SHP77 (cell line): ENCODE measurements around the gene LARGE1.
"Not testable (repeated sequence)": the region's sequence is repeated elsewhere in the genome, so short reads cannot be mapped to it uniquely, and the experiment has no call there.

Experiments
- DNase-seq, 2 experiments: peaks; one replicate each; lab custom pipeline; 2025; lab: John Stamatoyannopoulos, UW

The LARGE1 gene

DNA sequence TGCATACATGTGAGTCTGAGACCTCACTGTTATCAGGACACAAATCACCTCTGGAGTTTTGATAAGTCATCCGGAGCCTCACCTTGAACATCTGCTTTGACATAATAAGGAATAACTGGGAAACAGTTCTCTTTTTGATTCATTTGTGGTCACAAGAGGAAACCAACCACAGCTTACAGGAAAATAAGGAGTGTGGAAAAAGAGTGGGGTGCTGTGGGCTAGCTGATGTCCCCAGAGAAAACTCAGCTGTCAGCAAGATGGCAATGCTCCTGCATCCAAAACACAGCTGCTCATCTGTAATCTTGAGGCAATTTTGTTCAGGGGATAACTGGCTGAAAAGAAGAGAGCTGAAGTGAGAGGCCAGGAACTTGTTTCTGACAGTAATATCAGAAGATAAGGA lies 445.7 kb downstream of the LARGE1 start:
- DNase-seq = no peak

DNA sequence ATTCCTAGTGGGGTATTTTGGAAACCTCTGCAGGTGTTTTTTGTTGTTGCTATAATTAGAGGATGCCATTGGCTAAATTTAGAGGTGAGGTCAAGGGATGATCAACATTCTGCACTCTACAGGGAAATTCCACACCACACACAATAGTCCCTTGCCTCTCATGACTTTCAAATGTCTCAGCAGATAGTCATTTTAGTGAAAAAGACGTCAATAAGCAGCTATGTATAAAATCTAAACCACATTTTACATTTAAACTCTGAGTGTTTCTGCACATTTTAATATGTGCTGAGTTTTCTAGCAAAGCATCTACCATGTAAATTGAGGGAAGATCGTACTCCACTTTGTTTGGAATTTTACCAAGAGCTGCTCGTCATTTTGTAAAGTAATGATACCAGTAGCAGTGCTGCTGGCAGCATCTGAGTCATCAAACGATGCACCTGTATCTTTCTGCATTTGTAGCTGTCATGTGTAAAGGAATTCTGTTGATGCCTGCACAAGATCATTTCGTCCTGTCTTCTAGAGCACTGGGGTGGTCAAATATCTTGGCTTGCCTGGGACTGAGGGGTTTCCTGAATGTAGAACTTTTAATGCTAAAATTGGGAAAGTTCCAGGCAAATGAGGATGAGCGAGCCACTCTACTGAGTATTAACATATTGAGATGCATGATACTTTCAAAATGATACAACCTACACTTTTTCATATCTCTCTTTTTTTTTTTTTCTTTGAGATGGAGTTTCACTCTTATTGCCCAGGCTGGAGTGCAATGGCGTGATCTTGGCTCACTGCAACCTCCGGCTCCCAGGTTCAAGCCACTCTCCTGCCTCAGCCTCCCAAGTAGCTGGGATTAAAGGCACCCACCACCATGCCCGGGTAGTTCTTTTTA lies 447.6 kb downstream of the LARGE1 start:
- no peak for DNase-seq

DNA sequence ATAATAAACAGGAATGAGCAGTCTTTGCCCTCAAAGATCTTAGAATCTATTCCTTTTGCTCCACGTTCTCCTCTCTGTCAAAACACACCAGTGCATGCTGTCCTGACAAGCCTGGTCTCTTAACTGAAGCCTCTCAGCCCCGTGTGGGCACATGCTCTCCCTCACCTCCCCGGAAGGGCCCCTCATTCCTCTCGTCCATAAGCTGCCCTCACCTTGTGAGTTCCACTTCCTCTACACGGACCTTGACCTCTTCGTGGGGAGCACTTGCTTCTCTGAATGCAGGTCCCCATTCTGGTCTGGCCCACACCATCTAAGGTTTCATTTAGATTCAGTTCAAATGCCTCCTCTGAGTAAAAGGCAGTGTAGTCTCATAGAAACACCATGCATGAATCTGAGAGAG lies 449.8 kb downstream of the LARGE1 start:
- no peak for DNase-seq

GRCh38 chr22:33467620-33468095 lies 452.6 kb downstream of the LARGE1 start:
- no peak for DNase-seq

- DNase-seq = no peak
These were observed 453.2 kb downstream of the LARGE1 start for GRCh38 chr22:33467080-33467479.

DNA sequence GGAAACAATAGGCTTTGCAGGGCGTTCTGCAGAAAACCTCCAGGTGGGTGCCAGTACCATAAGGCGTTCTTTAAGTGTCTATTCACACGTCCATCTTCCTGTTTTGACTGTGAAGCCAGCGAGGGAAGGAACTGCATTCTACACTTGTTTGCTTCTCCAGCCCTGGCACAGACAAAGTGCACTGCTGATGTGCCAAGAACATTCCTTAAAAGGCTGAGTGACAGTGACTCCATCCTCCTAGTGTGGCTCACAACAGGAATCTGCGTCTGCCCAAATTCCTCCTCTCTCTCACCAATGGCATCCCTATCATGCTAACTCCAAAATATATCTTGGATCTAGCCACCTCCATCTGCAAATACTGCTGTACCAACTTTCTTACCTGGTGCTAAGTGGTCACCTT lies 454.7 kb downstream of the LARGE1 start:
- no peak for DNase-seq

DNA sequence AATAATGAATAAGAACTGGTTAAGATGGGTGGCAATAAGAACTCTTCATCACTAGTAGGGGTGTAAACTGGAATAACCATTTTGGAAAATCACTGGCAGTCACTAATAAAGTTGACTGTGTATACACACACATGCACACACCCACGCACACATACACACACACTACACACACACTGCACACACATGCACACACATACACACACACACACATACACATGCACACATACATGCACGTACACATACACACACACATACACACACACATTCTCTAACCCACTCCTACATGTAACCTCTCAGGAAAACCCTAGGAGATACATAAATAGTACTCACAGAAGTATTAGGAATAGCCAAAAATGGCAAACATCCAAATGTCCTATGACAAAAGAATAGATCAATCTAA lies 455.6 kb downstream of the LARGE1 start:
- no peak for DNase-seq

DNA sequence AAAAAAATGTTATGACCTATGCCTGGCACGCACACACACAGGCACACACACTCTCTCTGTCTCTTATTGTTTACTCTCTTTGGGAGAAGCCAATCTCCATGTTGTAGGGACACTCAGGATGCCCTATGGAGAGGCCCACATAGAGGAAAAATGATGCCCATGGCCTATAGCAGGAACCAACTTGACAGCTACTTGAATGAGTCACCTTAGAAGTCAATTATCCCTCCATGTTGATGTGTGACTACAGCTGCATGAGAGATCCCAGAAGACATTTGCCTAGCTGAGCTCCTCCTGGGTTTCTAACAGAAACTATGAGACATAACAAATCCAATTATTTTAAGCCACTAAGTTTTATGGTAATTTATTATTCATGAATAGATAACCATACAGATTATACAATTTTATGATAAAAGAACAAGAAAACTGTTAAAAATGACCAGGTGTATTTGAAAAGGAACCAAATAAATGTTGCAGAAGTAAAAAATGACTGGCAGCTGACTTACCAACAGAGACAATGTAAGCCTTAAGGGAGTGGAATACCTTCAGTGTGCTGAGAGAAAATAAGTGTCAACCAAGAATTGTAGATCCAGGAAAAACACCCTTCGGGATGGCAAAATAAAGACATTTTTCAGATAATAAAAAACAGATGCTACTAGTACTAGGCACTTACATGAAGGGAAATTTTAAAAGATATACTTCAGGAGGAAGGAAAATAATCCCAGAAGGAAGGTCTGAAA lies 458.4 kb downstream of the LARGE1 start:
- DNase-seq = no peak

DNA sequence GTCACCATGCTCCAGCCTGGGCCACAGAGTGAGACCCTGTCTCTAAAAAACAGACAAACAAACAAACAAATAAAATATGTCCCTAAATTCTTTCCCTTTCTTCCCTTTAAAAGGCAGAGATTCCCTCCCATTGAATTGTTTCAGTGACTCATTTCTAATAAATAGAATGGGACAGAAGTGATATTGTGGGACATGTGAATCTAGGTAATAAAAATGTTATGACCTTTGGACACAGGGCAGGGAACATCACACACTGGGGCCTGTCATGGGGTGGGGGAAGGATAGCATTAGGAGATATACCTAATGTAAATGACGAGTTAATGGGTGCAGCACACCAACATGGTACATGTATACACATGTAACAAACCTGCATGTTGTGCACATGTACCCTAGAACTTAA lies 459.0 kb downstream of the LARGE1 start:
- DNase-seq = not testable (repeated sequence)

DNA sequence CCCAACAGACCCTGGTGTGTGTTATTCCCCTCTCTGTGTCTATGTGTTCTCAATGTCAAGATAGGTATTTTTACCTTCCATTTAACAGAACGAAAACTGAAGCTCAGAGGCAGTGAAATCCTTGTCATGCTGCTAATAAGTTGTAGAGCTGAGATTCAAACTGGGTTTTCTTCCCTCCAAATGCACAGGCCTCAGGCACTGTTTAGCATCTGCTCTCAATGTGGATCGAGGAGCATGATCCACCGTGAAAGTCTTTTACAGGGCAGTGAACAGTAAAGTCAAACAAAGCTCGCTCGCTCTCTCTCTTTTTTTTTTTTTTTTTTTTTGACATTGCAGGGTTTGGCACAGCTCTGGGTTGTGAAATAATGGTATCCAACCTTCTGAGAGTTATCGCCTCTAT lies 461.1 kb downstream of the LARGE1 start:
- no peak for DNase-seq

GRCh38 chr22:33456511-33456910 lies 463.8 kb downstream of the LARGE1 start:
- no peak for DNase-seq

DNA sequence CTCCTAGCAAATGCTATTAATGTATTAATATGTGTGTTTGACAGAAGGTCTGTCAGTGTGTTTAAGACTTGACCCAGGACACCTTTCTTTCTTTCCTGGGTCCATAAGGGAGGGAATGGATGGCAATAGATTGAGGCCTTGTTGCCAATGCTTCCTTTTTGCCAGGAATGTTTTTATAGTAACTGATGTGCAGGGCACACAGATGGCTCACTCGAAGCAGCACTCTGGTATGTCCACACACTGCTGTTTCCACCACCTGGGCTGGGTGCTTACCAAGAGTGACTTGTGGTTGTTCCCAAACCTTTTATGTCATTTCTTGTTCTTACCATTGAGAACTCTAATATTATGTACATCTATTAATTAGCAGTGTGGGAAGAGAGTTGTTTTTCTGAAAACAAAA lies 465.2 kb downstream of the LARGE1 start:
- no peak for DNase-seq

DNA sequence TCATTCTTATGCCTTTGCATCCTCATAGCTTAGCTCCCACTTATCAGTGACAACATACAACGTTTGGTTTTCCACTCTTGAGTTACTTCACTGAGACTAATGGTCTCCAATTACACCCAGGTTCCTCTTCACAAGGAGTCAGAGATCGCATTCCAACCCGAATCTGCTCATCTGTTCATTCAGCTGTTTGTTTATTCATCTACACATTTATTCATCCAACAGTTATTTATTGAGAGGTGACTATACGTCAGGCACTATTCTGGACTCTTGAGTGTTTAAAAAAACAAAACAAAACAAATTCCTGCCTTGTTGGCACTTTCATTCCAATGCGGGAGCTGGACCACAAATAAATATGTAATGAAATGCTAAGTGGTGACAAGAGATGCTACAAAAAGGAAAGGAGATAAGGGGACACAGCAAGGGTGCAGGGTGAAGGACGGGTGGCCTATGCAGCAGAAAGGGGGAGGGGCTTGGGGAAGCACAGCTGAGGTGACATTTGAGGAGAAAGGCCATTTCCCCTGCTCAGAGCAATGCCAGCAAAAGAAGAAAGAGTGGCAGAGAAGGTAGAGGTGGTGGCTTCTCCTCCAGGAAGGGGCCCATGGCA lies 468.3 kb downstream of the LARGE1 start:
- DNase-seq = no peak

DNA sequence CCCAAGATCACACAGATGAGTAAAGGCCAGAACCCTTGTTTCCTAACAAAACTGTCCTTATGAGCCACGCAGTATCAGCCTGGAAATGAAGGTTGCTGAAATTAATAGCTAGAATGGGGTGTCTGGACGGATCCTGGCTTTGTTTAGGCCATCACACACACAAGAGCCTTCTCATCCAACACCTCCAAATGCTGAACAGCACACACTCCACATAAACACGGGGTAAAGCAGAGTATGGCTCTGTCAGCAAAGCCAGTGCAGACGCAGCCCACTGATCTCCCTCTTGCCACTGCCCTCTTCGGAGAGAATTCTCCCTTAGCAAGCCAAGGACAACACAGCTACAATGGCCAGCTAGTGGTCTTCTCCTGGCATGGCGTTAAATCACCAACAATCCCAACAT lies 469.5 kb downstream of the LARGE1 start:
- no peak for DNase-seq

- no peak for DNase-seq
These were observed 472.5 kb downstream of the LARGE1 start for GRCh38 chr22:33447733-33448132.

DNA sequence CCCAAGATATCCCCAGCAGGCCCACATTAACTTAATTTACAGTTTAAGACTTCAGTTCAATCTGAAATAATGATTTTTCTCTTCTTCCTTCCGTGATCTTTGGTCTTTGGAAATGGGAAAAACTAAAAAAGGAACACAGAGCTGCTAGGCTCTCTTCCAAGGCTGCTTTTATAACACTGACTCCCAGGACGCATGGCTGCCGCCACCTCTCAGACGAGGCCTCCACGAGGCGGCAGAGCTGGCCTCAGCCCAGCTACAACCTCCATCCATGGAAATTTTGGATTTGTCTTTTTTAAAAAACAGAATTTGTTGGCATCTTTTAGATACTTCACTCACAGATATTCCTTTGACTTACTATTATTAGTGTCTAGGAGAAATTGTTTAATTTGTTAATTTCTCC lies 476.6 kb downstream of the LARGE1 start:
- DNase-seq = no peak

DNA sequence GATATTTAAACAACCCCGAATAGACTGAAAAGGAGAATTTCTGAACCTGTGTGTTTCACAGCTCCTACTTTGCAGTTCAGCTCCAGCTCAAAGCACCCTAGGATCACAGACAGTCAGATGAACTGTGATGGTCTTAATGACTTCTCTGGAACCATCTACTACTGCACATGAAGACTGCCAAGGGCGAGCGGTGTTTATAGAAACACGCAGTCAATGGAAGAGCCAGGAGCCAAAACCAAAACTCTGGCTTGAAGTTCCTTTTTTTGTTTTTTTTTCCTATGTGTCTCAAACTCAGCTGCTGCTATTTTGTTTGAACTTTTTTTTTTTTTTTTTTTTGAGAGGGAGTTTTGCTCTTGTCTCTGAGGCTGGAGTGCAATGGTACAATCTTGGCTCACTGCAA lies 479.5 kb downstream of the LARGE1 start:
- DNase-seq = no peak

DNA sequence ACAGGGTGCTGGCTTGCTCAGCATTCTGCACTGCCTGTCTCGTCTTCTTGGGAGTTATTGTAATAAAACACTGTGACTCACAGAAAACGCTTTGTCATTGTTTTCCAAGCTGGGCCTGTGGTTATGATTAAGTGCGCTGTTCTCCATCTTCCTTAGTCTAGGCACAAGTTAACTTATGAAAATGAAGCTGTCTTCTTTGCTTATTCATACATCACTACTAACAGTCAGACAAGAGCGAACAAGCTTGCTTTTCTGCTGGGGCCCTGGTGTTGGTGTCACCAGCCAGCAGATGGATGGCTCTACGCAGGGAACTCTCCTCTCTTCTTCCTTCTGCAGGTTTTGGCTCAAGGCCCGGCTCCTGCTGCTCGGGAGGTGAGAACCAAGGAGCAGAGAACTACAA lies 482.0 kb downstream of the LARGE1 start:
- no peak for DNase-seq

GRCh38 chr22:33431300-33431699 lies 489.0 kb downstream of the LARGE1 start:
- DNase-seq = no peak

DNA sequence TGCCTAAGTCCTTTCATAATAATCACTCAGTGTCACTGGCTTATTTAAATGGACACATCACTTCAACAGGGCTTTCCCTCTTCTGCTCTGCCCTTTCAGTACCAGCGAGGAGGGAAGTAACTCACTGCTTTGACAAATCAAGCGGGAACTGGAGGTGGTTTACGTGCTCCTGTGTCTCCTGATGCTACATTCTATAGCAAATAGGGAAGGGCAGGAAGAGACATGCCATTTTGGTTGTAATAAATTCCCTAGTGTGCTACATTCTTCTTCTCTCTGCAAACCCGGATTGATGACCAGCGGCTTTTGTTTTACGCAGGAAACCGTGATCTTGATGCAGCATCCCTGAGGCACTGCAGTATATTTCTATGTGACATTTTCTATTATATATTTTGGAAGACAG lies 491.0 kb downstream of the LARGE1 start:
- no peak for DNase-seq

DNA sequence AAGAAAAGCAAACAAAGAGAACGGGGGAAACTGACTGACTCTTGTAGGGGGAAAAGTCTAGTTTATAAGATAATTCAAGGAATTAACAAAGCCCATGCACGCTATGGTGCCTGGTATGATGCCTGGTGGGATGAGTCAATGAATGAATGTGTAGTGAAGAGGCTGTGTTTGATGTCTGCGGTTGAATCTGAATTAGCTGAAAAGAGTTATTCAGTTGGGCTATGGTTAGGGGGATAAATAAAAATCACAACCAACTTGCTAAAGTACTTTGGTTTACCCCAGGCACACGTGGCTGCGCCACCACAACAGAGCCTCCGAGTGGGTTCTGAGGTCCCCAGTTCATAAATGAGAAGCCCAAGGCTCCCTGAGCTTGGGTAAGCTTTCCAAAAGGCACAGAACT lies 492.8 kb downstream of the LARGE1 start:
- DNase-seq = no peak

DNA sequence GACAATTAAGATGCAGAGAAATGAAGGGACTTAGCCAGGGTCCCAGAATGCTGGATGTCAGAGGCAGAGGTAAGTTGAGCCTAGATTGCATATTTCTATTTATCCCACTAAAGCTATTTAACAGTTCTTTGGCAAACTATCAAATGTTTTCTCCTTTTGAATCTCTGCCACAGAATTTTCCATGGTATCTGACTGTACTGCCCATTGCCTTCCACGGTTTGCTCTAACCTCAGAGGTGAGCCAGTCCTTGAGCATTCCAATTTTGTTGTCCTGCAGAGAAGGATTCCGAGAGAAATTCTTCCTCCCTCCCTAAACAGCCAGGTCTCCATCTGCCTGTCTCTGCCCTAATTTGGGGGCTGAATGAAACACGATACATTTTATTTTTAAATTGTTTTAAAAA lies 493.8 kb downstream of the LARGE1 start:
- DNase-seq = no peak

- DNase-seq = no peak
These were observed 498.4 kb downstream of the LARGE1 start for GRCh38 chr22:33421859-33422258.
